ENCODE data around the gene CABP2.

GRCh38 chr11:67517784-67518552 lies 5.3 kb downstream of the CABP2 start:
- no peak for TF ChIP-seq EZH2 (IDR thresholded peaks at IDR 0.05; ENCODE audit: low read length, missing control alignments)
- no peak for TF ChIP-seq CTCF (conservative IDR thresholded peaks at IDR 0.05 in 1 of 2, IDR thresholded peaks at IDR 0.05 in 1 of 2; ENCODE audit: low read depth in 1 of 2, low read length in 2 of 2)

All from fibroblast of lung (primary cell).